ENCODE data around the gene EP400. TPM values are rescaled to one million over a fixed set of nuclear protein-coding genes. Genes with fewer than 3 reads are reported as not detected.

The EP400 gene
- total and polyA plus RNA-seq, 2 of the 13 experiments (the other 11 are each of a cell fraction or from before 2014, with no cell fraction given): 4.9 to 5.0 TPM

DNA sequence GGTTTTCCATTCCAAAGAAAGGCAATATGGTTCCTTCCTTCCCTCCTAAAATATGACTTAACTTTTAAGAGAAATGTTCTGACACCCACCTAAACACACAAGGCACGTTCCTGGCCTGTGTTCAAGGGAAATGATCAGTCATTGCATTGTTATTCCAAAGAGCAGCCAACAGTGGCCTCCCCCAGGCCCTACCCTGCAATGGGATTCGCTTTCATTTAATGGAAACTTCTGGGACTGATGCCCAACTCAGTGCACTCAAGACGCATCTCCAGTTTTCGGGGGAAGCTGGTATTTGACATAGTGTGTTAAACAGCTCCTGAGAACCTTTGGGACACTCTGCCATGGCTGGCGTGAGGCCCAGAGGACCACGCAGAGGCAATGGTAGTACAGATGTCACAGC, 128.4 kb downstream of the EP400 start:
- Histone ChIP-seq H2AFZ (ENCODE audit: low read length) (no peak overlapping the region), H3K79me2 (ENCODE audit: insufficient read depth, low read length) (no peaks in the 10 kb centered on the region), H3K4me3 (replicated peaks in 1 of 3; ENCODE audit: insufficient read depth in 1 of 3, low read depth in 2 of 3, low read length in 3 of 3) (no peak overlapping the region), H3K27me3 (ENCODE audit: control insufficient read depth in 1 of 2, insufficient read depth in 2 of 2, low read length in 2 of 2) (no peaks in the 10 kb centered on the region), H3K27ac (ENCODE audit: extremely low read length, insufficient read depth, low read length) (no peak overlapping the region), H3K36me3 (replicated peaks in 1 of 2; ENCODE audit: control insufficient read depth in 1 of 2, insufficient read depth in 2 of 2, low read length in 2 of 2) (peaks cover 12 to 40% of the 10 kb centered on the region in 2 experiments), H3K9me3 (ENCODE audit: low read length) (no peaks in the 10 kb centered on the region), H3K9ac (ENCODE audit: insufficient read depth, low read depth, low read length) (no peak overlapping the region), H3K4me1 (ENCODE audit: insufficient read depth, low read length) (peaks cover 19% of the 10 kb centered on the region), H3K4me2 (ENCODE audit: low read depth, low read length) (no peak overlapping the region), H4K20me1 (ENCODE audit: insufficient read depth, low read length) (no peaks in the 10 kb centered on the region)
- CTCF ChIA-PET (ENCODE audit: low intra/inter-chr PET ratio, low total read pairs): no interaction called here
- no peak for DNase-seq (ENCODE audit: low spot score)
- in situ Hi-C loops (cut with HindIII; ENCODE audit: extremely low pct_ligation_motif_present, low pct_unique_long_range_greater_than_20kb) (no loop called here), intact Hi-C loops (cut with micrococcal nuclease; ENCODE audit: unreplicated experiment) (no loop called here)
- WGBS (ENCODE audit: low lambda C conversion rate): 92% methylated on average over 5 of the region's 6 CpGs
- no peak for FAIRE-seq
- POLR2A ChIA-PET: no interaction called here
- BruUV-seq (replicated peaks): TSS peak; percentile 40
- no peak for ATAC-seq
- TF ChIP-seq CREM (IDR thresholded peaks at IDR 0.05) (no peak), CREM (CRISPR knock-in tag; IDR thresholded peaks at IDR 0.05) (no peak), ADNP (CRISPR knock-in tag; IDR thresholded peaks at IDR 0.05) (no peak), ZNF639 (CRISPR knock-in tag; conservative IDR thresholded peaks at IDR 0.05) (no peak), POLR2AphosphoS5 (IDR thresholded peaks at IDR 0.05; ENCODE audit: low read depth, low read length) (no peak), TBX3 (IDR thresholded peaks at IDR 0.05; ENCODE audit: borderline replicate concordance) (no peak), ZNF790 (CRISPR knock-in tag; IDR thresholded peaks at IDR 0.05; ENCODE audit: borderline replicate concordance) (no peak), HNRNPK (IDR thresholded peaks at IDR 0.05; ENCODE audit: low read depth, low read length, poor library complexity, severe bottlenecking) (no peak), HNF4G (IDR thresholded peaks at IDR 0.05; ENCODE audit: borderline replicate concordance, low read depth, low read length) (no peak), HNF4G (CRISPR knock-in tag; IDR thresholded peaks at IDR 0.05; ENCODE audit: borderline replicate concordance, low read depth) (no peak), ZFAT (CRISPR knock-in tag; conservative IDR thresholded peaks at IDR 0.05) (no peak)
- TF ChIP-seq, protein P1, sequence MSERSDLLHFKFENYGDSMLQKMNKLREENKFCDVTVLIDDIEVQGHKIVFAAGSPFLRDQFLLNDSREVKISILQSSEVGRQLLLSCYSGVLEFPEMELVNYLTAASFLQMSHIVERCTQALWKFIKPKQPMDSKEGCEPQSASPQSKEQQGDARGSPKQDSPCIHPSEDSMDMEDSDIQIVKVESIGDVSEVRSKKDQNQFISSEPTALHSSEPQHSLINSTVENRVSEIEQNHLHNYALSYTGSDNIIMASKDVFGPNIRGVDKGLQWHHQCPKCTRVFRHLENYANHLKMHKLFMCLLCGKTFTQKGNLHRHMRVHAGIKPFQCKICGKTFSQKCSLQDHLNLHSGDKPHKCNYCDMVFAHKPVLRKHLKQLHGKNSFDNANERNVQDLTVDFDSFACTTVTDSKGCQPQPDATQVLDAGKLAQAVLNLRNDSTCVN (CRISPR knock-in tag; IDR thresholded peaks at IDR 0.05; ENCODE audit: borderline replicate concordance): no peak
